ENCODE data around the gene ARL8B.
"Not testable (repeated sequence)": the region's sequence is repeated elsewhere in the genome, so short reads cannot be mapped to it uniquely, and the experiment has no call there.

ARL8B gene

DNA sequence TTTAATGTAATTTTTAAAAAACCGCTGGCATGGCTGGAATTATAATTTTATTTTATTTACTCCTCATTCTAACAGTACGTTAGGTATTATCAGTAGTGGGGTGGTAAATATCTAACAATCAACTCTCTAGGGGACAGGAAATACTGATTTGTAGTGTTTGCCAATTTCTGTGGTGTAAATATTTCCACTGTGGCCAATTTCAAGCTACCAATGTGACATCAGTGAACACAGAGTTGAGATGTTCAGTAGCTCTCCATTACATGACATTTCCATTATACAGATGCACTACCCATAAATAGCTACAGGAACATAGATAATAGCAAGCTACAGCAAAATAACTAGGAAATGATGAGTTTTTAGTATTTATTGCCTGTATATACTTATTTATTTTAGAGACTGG, 10.0 kb upstream of the ARL8B start:
- DNase-seq (ENCODE audit: low read depth) = no peak

DNA sequence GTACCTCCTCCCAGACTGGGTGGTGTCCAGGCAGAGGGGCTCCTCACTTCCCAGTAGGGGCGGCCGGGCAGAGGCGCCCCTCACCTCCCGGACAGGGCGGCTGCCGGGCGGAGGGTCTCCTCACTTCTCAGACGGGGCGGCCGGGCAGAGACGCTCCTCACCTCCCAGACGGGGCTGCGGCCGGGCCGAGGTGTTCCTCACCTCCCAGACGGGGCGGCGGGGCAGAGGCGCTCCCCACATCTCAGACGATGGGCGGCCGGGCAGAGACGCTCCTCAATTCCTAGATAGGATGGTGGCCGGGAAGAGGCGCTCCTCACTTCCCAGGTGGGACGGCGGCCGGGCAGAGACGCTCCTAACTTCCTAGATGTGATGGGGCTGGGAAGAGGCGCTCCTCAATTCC, 8.4 kb upstream of the ARL8B start:
- not testable (repeated sequence) for DNase-seq (ENCODE audit: low read depth)

DNA sequence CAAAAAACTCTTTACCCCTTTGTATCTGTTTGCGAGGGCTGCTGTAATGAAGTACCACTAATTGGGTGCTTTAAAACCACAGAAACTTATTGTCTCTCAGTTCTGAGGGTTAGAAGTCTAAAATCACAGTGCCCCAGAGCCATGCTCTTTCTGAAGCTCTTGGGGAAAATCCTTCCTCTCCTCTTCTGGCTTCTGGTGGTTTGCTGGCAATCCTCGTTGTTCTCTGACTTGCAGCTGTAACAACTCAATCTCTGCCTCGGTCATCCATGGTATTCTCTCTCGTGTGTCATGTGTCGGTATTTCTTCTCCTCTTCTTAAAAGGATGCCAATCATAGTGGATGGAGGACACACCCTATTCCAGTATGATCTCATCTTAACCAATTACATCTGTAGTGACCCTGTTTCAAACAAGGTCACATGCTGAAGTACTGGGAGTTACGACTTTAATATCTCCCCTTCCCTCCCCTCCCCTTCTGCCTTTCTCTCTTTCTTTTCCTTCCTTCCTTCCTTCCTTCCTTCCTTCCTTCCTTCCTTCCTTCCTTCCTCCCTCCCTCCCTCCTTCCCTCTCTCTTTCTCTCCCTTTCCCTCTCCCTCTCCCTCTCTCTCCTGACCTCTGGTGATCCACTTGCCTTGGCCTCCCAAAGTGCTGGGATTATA, 6.5 kb upstream of the ARL8B start:
- DNase-seq (ENCODE audit: low read depth) = no peak

DNA sequence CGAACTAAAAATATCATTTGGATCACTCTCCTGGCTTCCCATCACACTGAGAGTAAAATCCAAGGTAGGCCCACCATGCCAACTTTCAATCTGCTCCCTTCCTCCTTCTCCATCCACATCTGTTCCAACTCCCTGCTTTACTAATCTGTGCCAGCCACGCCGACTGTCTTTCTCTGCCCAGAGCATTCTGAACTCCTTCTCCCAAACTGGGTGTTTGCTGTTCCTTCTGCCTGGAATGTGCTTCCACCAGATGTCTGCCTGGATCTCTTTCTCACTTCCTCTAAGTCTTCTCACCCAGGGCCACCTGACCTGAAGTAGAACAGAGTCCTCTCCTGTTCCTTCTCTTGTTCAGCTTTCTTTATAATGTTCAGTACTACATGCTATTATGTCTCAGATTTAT, 5.6 kb upstream of the ARL8B start:
- DNase-seq (ENCODE audit: low read depth) = no peak

DNA sequence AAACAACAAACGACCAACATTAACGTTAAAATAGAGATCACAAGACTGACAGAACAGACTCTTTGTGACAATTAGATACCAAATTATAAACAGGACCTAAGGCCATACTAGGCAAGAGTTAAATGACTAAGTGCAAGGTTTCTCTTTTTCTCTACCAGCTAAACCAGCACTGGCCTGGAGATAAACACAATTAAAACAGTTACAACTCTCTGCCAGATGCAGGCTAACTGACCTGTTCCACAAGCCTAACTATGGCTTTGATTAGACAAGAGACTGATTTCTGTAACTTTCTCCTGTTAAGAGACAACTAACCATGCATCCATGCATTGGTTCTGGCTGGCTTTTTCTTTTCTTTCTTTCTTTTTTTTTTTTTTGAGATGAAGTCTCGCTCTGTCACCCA, 1.6 kb upstream of the ARL8B start:
- no peak for DNase-seq (ENCODE audit: low read depth)

DNA sequence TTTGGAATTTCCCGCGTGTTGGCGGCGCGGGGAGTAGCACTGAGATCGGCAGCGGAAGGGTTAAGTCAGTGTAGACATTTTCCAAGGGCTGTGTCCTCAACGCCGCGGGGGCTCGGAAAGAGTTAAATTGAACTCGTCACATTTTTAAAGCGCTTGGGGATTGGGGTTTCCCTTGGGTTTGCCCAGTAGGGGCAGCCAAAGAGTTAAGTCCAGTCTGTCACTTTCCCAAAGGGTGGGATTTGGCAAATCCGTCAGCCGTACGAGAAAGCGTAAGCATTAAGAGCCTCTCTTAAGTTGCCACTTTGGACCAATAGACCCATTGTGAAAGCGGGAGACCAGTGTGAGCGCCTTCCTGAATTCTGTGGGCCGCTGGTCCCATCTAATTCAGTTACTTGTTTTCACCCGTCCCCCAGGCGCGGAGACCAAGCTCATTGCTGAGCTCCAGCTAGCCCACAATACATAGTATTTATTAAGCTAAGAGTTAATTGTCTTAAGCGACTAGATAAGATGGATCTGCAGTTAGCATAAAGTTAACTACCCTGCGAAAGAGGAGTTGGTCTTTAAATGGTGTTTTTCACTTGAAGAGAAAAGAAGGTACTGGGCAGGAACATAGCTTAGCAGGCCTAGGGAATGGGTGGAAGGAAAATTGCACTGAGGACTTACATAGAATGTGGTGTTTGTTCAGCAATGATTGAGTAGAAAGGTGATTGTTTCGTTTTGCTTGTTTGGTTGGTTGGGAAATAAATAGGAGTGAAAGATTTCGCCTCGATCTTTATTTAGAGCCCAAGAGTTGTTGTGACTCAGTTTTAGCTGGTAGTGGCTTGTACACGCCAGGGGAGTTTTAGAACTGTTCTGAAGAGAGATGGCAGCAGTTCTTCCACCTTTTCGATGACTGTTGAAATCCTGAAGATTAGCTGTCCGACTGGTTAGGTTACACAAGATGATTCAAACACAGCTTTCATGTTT, 932 bp downstream of the ARL8B start:
- no peak for DNase-seq (ENCODE audit: low read depth)

DNA sequence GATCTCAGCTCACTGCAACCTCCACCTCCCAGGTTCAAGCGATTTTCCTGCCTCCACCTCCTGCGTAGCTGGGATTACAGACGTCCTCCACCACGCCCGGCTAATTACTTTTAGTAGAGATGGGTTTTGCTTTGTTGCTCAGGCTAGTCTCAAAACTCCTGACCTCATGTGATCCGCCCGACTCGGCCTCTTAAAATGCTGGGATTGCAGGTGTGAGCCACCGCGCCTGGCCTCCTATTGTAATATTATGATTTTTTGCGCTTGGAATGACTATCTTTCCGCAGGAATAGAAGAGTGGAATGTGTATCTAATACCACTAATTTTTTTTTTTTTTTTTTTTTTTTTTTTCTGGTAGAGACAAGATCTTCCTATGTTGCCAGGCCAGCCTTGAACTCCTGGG, 1.8 kb downstream of the ARL8B start:
- DNase-seq (ENCODE audit: low read depth) = no peak

DNA sequence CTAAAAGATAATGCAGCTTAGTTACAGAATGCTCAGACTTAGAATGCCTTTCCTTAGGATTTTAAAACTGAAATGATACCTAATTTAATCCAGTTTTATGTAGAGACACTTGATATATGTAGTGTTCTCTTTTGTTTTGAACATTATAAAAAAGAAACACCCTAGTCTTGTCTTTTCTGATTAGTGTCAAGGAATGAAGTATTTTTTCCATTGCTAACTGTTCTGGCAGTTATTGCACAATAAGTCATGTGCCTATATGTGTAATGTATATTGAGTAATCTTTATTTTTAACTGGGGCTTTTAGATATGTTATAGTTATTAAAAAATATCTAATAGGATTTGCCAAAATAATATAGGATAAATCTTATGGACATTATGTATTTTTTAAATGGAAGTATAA, 4.5 kb downstream of the ARL8B start:
- DNase-seq (ENCODE audit: low read depth) = no peak

DNA sequence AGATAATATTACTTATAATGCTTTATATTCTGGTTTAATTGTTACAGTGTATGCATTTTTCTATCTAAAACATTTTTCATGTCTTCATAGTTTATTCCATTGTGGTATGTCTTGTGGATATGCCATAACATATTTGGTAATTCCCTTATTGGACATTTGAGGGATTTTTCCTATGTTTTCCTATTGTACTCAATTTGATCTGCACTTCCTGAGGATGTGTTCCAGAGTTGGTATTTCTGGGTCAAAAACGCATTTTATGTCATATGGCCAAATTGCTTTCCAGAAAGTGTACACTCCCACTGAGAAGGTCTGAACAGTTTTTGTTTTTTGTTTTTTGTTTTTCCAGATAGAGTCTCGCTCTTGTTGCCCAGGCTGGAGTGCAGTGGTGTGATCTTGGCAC, 6.8 kb downstream of the ARL8B start:
- no peak for DNase-seq (ENCODE audit: low read depth)

DNA sequence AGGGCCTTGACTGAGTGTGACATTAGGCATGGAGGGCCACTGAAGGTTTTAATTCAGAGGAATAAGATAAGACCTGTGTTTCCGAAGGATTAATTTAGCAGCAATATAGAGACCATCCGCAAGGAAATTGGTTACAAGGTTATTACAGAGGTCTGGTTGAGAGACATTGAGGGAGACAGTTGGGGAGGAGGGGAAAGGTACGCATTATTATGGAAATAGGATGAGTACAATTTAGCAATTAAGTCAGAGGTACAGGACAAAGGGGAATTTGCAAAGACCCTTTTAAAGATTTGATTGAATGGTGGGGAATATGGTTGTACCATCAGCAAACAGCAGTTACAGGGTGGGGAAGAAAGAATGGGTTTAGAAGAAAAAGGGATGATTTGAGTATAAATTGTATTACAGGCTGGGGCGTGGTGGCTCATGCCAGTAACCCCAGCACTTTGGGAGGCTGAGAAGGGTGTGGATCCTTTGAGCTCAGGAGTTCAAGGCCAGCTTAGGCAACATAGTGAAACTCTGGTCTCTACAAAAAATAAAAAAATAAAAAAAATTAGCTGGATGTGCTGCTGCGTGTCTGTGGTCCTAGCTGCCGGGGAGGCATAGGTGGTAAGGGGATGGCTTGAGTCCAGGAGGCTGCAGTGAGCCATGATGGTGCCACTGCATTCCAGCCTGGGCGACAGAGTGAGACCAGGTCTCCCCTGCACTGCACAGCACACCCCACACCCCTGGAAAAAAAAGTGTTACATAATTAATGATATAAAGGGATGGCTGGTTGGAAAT, 11.3 kb downstream of the ARL8B start:
- DNase-seq (ENCODE audit: low read depth) = no peak

DNA sequence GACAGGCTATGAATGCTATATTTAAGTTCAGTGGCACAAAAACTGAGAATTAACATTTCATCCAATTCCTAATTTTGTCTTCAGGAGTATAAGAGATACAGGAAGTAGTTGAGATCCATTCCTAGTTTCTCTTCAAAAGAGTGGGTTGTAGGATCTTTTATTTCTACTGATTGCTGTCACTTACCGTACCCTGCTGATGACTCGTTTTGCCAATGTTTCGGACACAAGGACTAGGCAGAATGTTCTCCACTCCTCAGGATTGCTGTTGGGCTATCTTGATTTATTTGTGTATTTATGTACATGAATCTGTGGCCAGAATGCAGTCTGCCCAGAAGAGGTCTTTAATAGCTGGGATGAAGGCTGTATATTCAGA, 11.9 kb downstream of the ARL8B start:
- DNase-seq (ENCODE audit: low read depth) = no peak

DNA sequence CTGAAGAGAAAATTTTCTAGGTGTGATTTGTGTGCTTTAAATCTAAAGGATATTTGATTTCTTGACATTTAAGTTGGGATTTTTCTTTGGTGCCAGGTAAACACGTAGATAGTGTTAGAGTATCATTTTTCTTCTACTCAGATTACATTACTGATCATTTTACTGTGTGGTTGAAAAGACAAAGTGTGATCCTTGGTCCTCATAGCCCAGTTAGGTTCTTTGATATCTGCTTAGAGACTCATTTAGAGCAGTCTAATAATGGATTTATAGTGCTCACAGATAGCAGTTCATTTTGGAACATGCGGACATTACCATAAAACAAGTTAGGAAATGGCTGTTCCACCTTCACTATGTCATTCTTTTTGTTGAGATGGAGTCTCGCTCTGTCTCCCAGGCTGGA, 12.4 kb downstream of the ARL8B start:
- no peak for DNase-seq (ENCODE audit: low read depth)

DNA sequence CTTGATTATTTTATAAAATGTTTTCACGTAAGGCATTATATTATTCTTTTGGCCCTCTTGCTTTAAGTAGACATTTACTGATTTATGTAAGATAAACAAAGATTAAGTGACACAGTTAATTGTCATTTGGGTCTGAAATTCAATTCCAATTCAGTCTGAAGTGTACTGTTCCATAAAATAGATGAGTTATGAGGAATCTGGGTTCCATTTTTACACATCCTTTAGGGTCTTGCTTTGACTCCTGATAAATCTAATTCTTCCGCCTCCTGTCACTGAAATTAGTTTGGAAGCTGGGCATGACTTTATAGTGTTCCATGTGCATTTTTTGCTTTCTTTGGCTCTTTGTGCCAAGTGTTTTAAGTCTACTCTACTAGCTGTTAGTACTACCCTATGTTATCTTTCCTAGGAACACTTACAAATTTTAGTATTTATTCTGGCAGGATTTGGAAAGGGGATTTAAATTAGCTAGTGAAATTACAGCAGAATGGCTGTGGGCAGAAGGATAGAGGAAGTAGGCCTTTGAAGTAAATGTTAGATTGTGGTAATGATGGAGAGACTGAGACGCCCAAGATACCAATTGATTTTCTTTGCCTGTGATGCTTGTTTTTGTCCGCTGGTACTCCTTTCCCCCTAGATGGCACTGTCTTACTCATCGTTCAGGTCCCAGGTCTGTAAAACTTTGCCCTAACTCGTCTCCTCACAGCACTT, 14.3 kb downstream of the ARL8B start:
- no peak for DNase-seq (ENCODE audit: low read depth)

DNA sequence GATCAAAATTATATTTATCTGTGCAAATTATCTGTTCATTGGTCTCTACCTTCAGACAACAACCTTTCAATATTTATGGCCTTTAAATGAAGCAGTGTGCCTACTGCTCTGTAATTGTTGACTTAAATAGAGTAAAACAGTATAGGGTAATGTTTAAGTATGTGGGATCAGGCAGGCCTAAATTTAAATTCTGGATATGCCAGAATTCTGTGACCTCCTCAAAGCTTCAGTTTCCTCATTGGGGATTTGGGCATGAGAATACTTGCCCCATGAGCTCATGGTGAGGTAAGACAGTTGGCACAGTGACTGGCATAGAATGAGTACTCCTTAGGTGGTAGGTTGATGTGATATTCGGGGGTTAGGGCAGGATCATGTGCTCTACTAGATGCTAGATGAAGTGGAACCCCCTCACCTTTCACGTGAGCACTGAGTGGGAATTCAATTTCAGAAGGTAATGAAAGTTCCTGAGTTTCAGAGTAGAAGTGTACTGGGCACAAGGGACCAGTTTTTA, 14.9 kb downstream of the ARL8B start:
- DNase-seq (ENCODE audit: low read depth) = no peak

DNA sequence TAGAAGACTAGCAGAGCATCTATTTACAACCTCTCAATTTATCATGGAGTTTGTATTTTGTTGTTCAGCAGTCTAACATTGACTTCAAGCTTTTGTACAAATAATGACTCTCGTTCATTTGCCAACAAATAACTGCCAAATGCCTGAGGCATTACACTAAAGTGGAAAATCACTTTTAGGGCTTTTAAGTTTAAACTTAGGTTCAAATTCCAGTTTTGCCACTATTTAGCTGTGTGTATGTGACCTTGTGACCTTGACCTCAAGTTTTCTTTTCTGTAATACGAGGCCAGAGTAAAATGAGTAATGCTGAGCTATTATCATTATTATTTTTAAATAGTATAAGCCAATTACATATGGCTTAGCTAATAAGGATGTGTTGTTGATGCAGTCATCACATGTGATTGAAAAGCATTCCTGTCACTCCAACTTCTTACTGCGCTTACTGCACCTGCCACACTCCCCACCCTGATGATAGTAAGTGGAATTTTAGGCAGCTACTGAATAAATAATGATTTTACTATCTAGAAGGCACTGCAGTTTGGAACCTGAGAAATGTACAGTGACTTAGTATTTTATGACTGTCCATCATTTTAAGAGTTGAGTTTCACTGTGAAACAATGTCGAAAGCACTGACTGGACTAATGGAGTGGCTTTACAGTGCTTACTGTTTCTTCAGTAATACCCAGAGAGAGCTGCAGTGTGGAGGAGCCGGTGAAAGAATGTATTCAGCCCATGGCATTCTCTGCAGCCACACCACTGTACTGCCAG, 16.3 kb downstream of the ARL8B start:
- DNase-seq (ENCODE audit: low read depth) = no peak

DNA sequence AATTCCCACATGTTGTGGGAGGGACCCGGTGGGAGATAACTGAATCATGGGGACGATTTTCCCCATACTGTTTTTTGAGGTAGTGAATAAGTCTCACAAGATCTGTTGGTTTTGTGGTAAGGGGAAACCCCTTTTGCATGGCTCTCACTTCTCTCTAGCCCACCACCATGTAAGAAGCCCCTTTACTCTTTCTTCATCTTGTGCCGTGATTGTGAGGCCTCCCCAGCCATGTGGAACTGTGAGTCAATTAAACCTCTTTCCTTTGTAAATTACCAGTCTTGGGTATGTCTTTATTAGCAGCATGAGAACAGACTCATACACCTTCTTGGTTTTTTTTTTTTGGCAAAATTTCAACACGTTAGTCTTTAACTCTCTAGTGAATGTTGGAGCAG, 18.1 kb downstream of the ARL8B start:
- no peak for DNase-seq (ENCODE audit: low read depth)

DNA sequence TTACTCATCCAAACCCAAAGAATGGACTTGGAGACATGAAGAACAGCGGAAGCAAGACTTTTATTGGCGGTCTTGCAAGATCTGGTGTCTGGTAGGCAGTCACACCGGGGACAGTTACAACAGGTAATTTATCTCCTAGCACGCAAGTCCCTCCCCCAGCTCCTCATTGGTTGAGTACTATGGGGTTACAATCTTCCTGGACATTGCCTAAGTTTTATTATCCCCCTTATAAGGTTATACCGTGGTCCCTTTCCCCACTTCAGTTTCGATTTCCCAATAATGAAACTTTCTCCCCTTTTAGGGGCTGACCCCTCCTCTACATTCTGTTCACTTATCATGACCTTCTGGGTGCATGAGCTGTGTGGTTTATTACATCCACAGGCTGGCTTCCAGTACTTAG, 18.7 kb downstream of the ARL8B start:
- DNase-seq (ENCODE audit: low read depth) = no peak

DNA sequence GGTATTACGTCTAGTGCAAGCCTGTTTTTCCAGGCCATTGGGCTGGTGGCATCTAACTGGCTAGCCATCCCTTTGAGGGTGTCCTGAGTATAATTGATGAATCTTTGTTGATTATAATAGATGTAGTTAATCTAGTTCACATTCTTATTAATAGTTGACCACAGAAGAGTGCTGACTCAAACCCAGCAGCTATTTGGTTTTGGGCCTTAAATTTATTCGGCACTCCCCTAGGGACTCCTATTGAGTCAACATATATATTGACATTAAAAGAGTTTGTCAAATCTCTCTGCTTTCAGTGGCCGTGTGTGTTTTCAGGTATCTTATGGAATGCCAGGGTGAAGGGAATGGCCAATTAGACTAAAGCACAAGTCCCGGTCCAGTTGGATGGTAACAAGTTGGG, 19.7 kb downstream of the ARL8B start:
- no peak for DNase-seq (ENCODE audit: low read depth)

DNA sequence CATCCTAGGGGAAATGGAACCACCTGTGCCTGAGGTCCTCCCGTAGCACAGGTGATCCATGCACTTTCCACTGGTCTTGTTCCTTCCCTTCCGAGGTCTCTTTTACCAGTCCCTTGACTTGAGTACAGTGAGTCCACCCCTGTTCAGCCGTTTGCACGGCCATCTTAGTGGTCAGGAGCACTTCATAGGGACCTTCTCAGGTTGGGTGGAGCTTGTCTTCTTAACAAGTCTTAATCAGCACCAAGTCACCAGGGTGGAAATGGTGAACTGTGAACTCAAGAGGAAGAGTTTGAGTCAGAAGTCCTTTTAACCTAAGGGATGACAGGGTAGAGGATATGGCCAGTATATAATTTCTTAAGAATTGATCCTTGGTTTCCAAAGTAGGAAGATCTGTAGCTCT, 21.4 kb downstream of the ARL8B start:
- DNase-seq (ENCODE audit: low read depth) = no peak

DNA sequence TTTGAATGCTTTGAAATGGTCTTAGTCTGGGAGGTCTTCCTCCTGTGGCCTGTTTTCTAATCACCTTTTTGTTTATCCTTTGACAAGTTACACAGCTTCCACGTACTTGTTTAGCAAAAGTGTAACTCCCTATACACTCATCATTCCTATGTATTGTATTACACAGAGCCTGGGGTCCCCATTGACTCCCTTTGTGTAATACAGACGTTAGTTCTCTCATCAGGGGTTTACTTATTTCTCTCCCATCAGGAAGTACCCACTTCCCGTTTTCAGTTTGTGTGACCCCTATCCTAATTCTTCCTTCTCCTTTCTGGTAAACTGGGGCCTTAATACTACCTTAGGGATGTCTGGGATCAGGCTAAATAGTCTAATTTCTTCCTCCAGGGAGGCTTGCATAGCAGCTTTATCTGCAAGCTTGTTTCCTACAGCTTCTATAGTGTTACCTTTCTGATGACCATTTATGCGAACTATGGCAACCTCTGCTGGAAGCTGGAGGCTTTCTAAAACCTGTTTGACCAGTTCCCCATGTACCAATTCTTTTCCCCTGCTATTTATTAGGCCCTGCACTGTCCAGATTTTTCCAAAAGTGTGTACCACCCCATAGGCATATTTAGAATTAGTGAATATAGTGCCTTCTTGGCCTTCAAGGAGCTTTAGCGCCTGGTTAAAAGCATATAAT, 22.4 kb downstream of the ARL8B start:
- no peak for DNase-seq (ENCODE audit: low read depth)

DNA sequence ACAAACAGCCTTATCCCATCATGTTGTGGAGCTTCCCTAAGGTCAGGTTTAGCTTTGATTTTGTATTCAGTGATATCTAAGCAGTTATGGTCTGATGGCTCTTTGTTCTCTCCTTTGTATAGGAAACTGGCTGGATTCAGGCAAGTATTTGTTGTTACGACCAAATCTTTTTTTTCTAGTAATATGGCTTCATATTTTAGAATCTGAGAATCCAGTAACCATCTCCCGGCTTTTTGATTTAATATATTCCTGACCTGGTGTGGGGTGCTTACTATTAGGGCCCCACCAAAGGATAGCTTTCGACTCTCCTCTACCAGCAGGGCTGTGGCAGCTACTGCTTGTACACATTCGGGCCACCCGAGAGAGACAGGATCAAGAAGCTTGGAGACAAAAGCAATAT, 23.0 kb downstream of the ARL8B start:
- no peak for DNase-seq (ENCODE audit: low read depth)
